Retinal pigment epithelial cell (primary cell): Measurements from ENCODE around the gene CPT1A.

Source experiments
- DNase-seq: peaks from one replicate; pipeline ENCODE4 v3.0.0-alpha.2; 2010; ENCODE audit warnings: low read depth
- H3K4me3 ChIP-seq: 2 replicates; pipeline ENCODE4 v1.5.1; 2011; ENCODE audit warnings: mild to moderate bottlenecking, low read length, control low read depth, moderate library complexity
- CTCF ChIP-seq: conservative IDR thresholded peaks from 2 replicates; pipeline ENCODE4 v1.5.1; 2011; ENCODE audit warnings: low read depth, low read length, control low read depth, inconsistent platforms

The CPT1A gene

GRCh38 chr11:68843703-68844312 is 2.1 kb upstream of the CPT1A start:
- DNase-seq: no peak
- peak; percentile 53 for TF ChIP-seq CTCF
- H3K4me3 ChIP-seq: peak overlapping the region; percentile 41

GRCh38 chr11:68843052-68843561 is 1.4 kb upstream of the CPT1A start:
- no peak for DNase-seq
- H3K4me3 ChIP-seq: no peak overlapping the region
- no peak for TF ChIP-seq CTCF

GRCh38 chr11:68842427-68843051 is 823 bp upstream of the CPT1A start:
- DNase-seq: no peak
- H3K4me3 ChIP-seq: no peak overlapping the region
- no peak for TF ChIP-seq CTCF

DNA sequence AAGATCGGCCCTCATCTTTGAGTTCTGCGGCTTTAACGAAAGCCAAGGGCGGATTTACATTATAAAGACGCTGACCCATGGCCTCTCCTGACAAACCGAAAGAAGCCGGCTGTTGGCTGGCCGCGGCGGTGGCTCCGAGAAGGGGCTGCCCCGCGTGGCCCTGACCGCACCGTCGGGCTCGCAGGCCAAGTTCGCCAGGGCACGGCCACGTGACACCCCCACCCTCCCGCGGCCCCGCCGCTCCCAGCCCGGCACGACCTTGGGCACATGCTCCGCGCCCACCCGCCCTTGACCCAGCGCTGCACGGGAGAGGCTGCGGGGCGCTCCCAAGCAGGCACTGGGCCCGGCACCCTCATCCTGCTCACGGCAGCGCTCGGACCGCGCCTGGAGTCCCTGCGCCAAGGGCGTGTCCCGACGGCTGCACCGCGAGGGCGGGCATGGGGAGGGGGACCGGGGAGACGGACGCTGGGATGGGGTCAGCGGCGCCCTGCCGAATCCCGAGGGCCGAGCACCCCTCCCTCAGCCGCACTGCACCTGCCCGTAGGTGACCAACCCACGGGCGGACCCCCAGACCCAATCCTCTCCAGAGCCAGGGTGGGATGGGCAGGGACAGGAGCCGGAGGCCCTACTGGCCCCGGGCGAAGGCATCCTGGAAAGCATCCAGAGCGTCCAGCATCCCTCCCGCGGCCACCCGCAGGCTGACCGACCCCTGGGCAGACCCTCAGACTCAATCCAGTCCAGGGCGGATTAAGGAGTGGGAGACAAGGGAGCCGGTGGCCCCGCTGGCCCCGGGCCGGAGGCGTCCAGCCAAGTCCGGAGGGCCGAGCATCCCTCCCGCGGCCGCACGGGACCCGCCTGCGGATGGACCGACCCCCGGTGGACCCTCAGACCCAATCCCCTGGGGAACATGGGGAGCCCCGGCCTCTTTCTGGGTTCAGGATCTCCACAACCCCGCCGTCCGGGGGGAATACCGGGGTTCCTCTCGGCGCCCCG is 759 bp downstream of the CPT1A start:
- H3K4me3 ChIP-seq: peak overlapping the region; percentile 39
- no peak for TF ChIP-seq CTCF
- DNase-seq: no peak

DNA sequence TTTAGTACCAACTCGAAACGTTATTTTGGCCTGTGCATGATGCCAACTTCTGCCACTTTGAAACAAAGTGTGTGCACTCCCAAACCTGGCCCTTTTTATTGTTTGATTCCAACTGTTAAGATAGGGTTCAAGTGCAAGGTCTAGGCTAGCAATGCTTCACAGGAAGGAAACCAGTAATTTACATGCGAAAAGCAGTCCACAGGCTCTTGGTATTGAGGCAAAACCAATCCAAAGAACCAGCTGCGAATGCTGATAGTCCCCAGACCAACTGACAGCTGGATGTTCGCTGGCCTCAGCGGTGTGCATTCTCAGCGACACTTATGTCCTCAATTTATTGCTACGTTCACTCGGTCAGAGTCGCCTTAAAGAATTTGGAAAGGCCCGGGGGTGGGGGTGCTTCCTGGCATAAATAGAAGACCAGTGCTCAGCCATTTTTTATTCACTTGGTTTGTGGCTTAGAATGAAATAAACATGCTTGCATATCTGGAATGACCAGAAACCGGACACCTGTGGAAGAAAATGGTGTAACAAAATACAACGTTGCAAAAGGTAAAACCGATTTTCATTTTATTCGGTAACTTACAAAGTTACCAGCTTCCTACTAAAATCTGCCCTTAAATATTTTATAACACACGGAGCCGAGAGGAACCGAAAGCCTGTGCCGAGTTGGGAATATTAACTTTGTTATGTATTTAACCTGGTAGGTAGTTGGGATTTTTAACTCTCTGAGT is 1.6 kb downstream of the CPT1A start:
- DNase-seq: no peak
- TF ChIP-seq CTCF: no peak
- peak overlapping the region; percentile 39 for H3K4me3 ChIP-seq

DNA sequence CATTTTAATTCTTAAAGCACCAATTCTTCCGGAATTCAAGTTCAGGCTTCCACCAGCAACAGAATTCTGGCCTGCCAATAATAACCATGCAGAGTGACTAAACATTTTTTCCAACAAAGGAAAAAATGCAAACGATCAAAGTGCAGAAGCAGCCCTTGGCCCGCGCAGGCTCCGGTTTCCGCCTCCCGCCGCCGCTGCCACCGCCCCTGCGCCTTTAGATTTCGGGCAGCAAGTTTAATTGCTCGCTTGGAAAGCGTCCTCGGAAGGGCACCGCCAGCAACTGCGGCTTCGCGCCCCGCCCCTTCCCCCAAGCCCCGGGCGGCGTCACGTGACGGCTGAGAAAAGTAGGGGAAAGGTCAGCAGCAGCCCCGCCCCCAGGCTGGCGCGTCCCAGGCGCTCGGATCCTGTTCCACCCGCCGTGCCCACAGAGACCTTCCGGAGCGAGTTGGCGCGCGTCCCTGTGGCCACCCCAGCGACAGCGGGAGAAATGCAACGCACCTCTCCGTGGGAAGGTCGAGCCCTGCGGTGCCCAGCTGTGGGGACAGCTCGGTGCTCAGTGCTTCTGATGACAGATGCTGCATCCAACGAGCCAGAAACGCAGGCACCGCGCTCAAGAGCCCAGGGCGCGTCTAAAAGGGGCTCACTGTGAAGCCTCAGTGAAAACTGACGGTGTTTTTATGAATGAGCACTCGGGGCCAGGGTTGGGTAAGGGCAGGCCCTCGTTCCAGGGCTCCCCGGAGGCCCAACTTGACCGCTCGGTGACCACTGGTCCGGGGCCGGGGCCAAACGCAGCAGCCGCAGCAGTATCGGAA is 2.5 kb downstream of the CPT1A start:
- peak; percentile 55 for DNase-seq
- no peak for TF ChIP-seq CTCF
- H3K4me3 ChIP-seq: peak overlapping the region; percentile 47
